A673 (cell line): ENCODE results near the gene SAMHD1. TPM values are rescaled to one million over a fixed set of nuclear protein-coding genes. Genes with fewer than 3 reads are reported as not detected.
"Not testable (repeated sequence)": the region's sequence is repeated elsewhere in the genome, so short reads cannot be mapped to it uniquely, and the experiment has no call there.

ENCODE experiments used
- BruUV-seq: library from RNA; stranded (reverse); fragments of 400-500 nt; replicated peaks from 2 replicates; lab custom pipeline; 2021; lab: Mats Ljungman, UMichigan
- CTCF ChIA-PET: fragments of 300-600 bp; sonication (Branson Sonifier 250); formaldehyde crosslinking; loops from one replicate; lab custom pipeline; 2022; ENCODE audit warnings: antibody characterized with exemption; lab: Charles Lee
- POLR2A ChIA-PET: fragments of 300-600 bp; sonication (Branson Sonifier 250); formaldehyde crosslinking; loops from one replicate; lab custom pipeline; 2022; ENCODE audit warnings: antibody characterized with exemption; ENCODE audit not compliant: low non-redundant PET; lab: Charles Lee
- DNase-seq: peaks from one replicate; pipeline ENCODE4 v3.0.0-alpha.2; 2015; ENCODE audit warnings: low spot score
- H3K27ac ChIP-seq: fragments of 200-600 bp; sonication (generic); 2 replicates; pipeline ENCODE4 v1.5.1; 2016; ENCODE audit warnings: mixed run types, low read depth, mild to moderate bottlenecking, mixed read lengths, antibody characterized with exemption, low read length; ENCODE audit not compliant: poor library complexity, severe bottlenecking
- H3K27me3 ChIP-seq: fragments of 200-600 bp; sonication (generic); replicated peaks from 2 replicates; pipeline ENCODE4 v1.6.1; 2017; ENCODE audit warnings: mixed run types, low read depth, mild to moderate bottlenecking, mixed read lengths, antibody characterized with exemption, low read length; ENCODE audit not compliant: insufficient read depth, poor library complexity
- H3K36me3 ChIP-seq: fragments of 200-600 bp; sonication (generic); 2 replicates; pipeline ENCODE4 v1.6.1; 2016; ENCODE audit warnings: mixed run types, mild to moderate bottlenecking, mixed read lengths, antibody characterized with exemption, low read length; ENCODE audit not compliant: insufficient read depth, poor library complexity, severe bottlenecking
- H3K4me1 ChIP-seq: fragments of 200-600 bp; sonication (generic); 2 replicates; pipeline ENCODE4 v1.6.1; 2017; ENCODE audit warnings: mixed run types, mild to moderate bottlenecking, mixed read lengths, antibody characterized with exemption, low read length; ENCODE audit not compliant: insufficient read depth, poor library complexity, severe bottlenecking
- H3K4me3 ChIP-seq: fragments of 200-600 bp; sonication (generic); 2 replicates; pipeline ENCODE4 v1.5.1; 2016; ENCODE audit warnings: low read depth, mixed run types, mild to moderate bottlenecking, mixed read lengths, low read length; ENCODE audit not compliant: poor library complexity, severe bottlenecking
- H3K9me3 ChIP-seq: fragments of 200-600 bp; sonication (generic); 2 replicates; pipeline ENCODE4 v1.6.1; 2016; ENCODE audit warnings: mixed run types, low read depth, mild to moderate bottlenecking, mixed read lengths, antibody characterized with exemption, low read length; ENCODE audit not compliant: poor library complexity, severe bottlenecking
- CTCF ChIP-seq: fragments of 300-800, 200-600 bp; sonication (generic); conservative IDR thresholded peaks from 2 replicates; pipeline ENCODE4 v1.5.1; 2017; ENCODE audit warnings: low read depth, mild to moderate bottlenecking, antibody characterized with exemption, low read length, moderate library complexity, mixed read lengths
- EZH2 ChIP-seq: fragments of 200-600 bp; sonication (generic); IDR thresholded peaks from 2 replicates; pipeline ENCODE4 v1.6.1; 2017; ENCODE audit warnings: borderline replicate concordance, low read depth, mild to moderate bottlenecking, mixed read lengths, antibody characterized with exemption, low read length; ENCODE audit not compliant: poor library complexity, severe bottlenecking
- intact Hi-C: fragments of 100-400 bp; cut with micrococcal nuclease; formaldehyde crosslinking; loops from one replicate; pipeline ENCODE4 v1.10.0; 2022; ENCODE audit not compliant: unreplicated experiment
- total RNA-seq: library from RNA; stranded (reverse); gene quantifications from 2 replicates; pipeline ENCODE4 v1.2.3, GENCODE V29; 2021

SAMHD1 gene
- total RNA-seq, 1 experiment from 2014 or later, result 10.9 TPM

GRCh38 chr20:36917943-36918342, 33.6 kb downstream of the SAMHD1 start:
- no peak for TF ChIP-seq EZH2
- no TSS peak for BruUV-seq
- intact Hi-C loops, result no loop called here
- Histone ChIP-seq H3K9me3 (no peaks in the 10 kb centered on the region), H3K4me1 (no peaks in the 10 kb centered on the region), H3K27me3 (no peaks in the 10 kb centered on the region), H3K27ac (no peak overlapping the region), H3K36me3 (no peaks in the 10 kb centered on the region), H3K4me3 (no peak overlapping the region)
- DNase-seq, result no peak
- ChIA-PET POLR2A (no interaction called here), CTCF (no interaction called here)

- TF ChIP-seq CTCF (no peak), EZH2 (no peak)
- H3K4me1 ChIP-seq, result no peaks in the 10 kb centered on the region
- H3K4me3 ChIP-seq, result no peak overlapping the region
- BruUV-seq, result no TSS peak
- no peaks in the 10 kb centered on the region for H3K36me3 ChIP-seq
- DNase-seq, result no peak
- intact Hi-C loops, result no loop called here
- ChIA-PET CTCF (no interaction called here), POLR2A (interaction anchor here (0.7 kb wide), 1 partner anchor 20 kb away, joined by 4 read pairs; no protein-coding TSS in a partner anchor)
- no peaks in the 10 kb centered on the region for H3K9me3 ChIP-seq
- H3K27me3 ChIP-seq, result no peaks in the 10 kb centered on the region
- H3K27ac ChIP-seq, result no peak overlapping the region
Observed at GRCh38 chr20:36917240-36917639, 34.3 kb downstream of the SAMHD1 start.

- H3K9me3 ChIP-seq, result no peaks in the 10 kb centered on the region
- intact Hi-C loops, result no loop called here
- H3K4me3 ChIP-seq, result no peak overlapping the region
- no peak for DNase-seq
- no TSS peak for BruUV-seq
- H3K27ac ChIP-seq, result no peak overlapping the region
- ChIA-PET POLR2A (no interaction called here), CTCF (no interaction called here)
- H3K4me1 ChIP-seq, result no peaks in the 10 kb centered on the region
- TF ChIP-seq EZH2 (no peak), CTCF (no peak)
- no peaks in the 10 kb centered on the region for H3K36me3 ChIP-seq
- H3K27me3 ChIP-seq, result no peaks in the 10 kb centered on the region
Observed at GRCh38 chr20:36916199-36916598, 35.3 kb downstream of the SAMHD1 start.

- H3K4me1 ChIP-seq, result no peaks in the 10 kb centered on the region
- no peak overlapping the region for H3K27ac ChIP-seq
- no peaks in the 10 kb centered on the region for H3K27me3 ChIP-seq
- H3K4me3 ChIP-seq, result no peak overlapping the region
- ChIA-PET CTCF (interaction anchor here (1.0 kb wide), 1 partner anchor 135 kb away, joined by 3 read pairs; the partner anchor contains the start of gene DSN1), POLR2A (no interaction called here)
- intact Hi-C loops, result no loop called here
- no peaks in the 10 kb centered on the region for H3K9me3 ChIP-seq
- no peak for DNase-seq
- BruUV-seq, result no TSS peak
- TF ChIP-seq CTCF, result no peak
- no peak for TF ChIP-seq EZH2
- H3K36me3 ChIP-seq, result no peaks in the 10 kb centered on the region
Observed at GRCh38 chr20:36908603-36909002, 42.9 kb downstream of the SAMHD1 start.

- H3K36me3 ChIP-seq, H3K4me3 ChIP-seq, POLR2A ChIA-PET, CTCF ChIA-PET, H3K27me3 ChIP-seq, DNase-seq, H3K9me3 ChIP-seq, H3K4me1 ChIP-seq, H3K27ac ChIP-seq, BruUV-seq, intact Hi-C loops: not testable (repeated sequence)
Observed at GRCh38 chr20:36906086-36906485, 45.4 kb downstream of the SAMHD1 start.
